Sigmoid colon (tissue), 7 donors: Measurements from ENCODE around the gene ZSCAN12. TPM values are rescaled to one million over a fixed set of nuclear protein-coding genes. Genes with fewer than 3 reads are reported as not detected.

Experiments used
- DNase-seq: peaks from one replicate; pipeline ENCODE4 v3.0.0-alpha.2; 2019
- H3K27ac ChIP-seq, 4 donors: fragments of 200-600 bp; sonication (generic); one replicate each; pipeline ENCODE4 v1.5.1; 2016 to 2019; ENCODE audit warnings: mild to moderate bottlenecking in 1 of 4
- H3K27me3 ChIP-seq, 3 donors: fragments of 200-600 bp; sonication (generic); one replicate each; pipeline ENCODE4 v1.5.1; 2019; ENCODE audit warnings: mild to moderate bottlenecking in 1 of 3
- H3K36me3 ChIP-seq, 4 donors: fragments of 200-600 bp; sonication (generic); one replicate each; pipeline ENCODE4 v1.5.1; 2016 to 2019
- H3K4me1 ChIP-seq, 4 donors: fragments of 200-600 bp; sonication (generic); one replicate each; pipeline ENCODE4 v1.5.1; 2017 to 2019
- H3K4me3 ChIP-seq, 4 donors: fragments of 200-600 bp; sonication (generic); one replicate each; pipeline ENCODE4 v1.5.1; 2017 to 2019; ENCODE audit warnings: mild to moderate bottlenecking in 2 of 4, moderate library complexity in 1 of 4
- H3K9me3 ChIP-seq, 4 donors: fragments of 200-600 bp in 3 of 4; sonication (generic) in 3 of 4; one replicate each; pipeline versions ENCODE4 v1.5.1 to v1.6.1; 2013 to 2019
- EP300 ChIP-seq, 4 donors: sonication (generic); formaldehyde crosslinking; IDR thresholded peaks; one replicate each; pipeline ENCODE4 v1.6.1; 2017; ENCODE audit warnings: antibody characterized with exemption in 4 of 4
- POLR2A ChIP-seq, 2 donors: fragments of 450-650 bp; IDR thresholded peaks; one replicate each; pipeline ENCODE4 v1.6.1; 2016; ENCODE audit warnings: antibody characterized with exemption in 2 of 2, mild to moderate bottlenecking in 2 of 2, moderate library complexity in 2 of 2
- POLR2AphosphoS5 ChIP-seq, 4 donors: sonication (generic); formaldehyde crosslinking; IDR thresholded peaks; one replicate each; pipeline ENCODE4 v1.6.1; 2017; ENCODE audit warnings: antibody characterized with exemption in 4 of 4
- WGBS, 2 donors: extraction: QIAGEN DNeasy Blood & Tissue Kit; methylation state at CpG; one replicate each; pipeline ENCODE4 v1.1.7; 2013; 5-methylcytosine and 5-hydroxymethylcytosine counted together
- intact Hi-C: fragments of 100-400 bp; cut with DNase I; formaldehyde crosslinking; loops from one replicate; pipeline ENCODE4 v1.15.1; 2023
- polyA plus RNA-seq, 3 donors: library from polyadenylated mRNA; stranded (reverse); fragments of 200-250 nt; gene quantifications; one replicate each; pipeline ENCODE4 v1.2.3, GENCODE V29; 2013
- total RNA-seq, 4 donors: library from RNA; depleted of rRNA; stranded (reverse); fragments of >200 nt; gene quantifications; one replicate each; pipeline ENCODE4 v1.1.0, GENCODE V29; 2016
- TF ChIP-seq, protein P1 (sequence below), 4 experiments: fragments of 450-650 bp in 3 of 4; fragments of 200-600 bp in 1 of 4; IDR thresholded peaks; one replicate each; pipeline ENCODE4 v1.5.1; 2016 to 2019; ENCODE audit warnings: antibody characterized with exemption in 4 of 4, mild to moderate bottlenecking in 3 of 4, moderate library complexity in 2 of 4
- donor health status: healthy with polysubstance abuse.
- donor health status: Bipolar disorder and iron deficiency.
- donor health status: healthy.

Gene ZSCAN12
- total and polyA plus RNA-seq, 7 donors = 1.4 to 7.5 (median 6.1) TPM

DNA sequence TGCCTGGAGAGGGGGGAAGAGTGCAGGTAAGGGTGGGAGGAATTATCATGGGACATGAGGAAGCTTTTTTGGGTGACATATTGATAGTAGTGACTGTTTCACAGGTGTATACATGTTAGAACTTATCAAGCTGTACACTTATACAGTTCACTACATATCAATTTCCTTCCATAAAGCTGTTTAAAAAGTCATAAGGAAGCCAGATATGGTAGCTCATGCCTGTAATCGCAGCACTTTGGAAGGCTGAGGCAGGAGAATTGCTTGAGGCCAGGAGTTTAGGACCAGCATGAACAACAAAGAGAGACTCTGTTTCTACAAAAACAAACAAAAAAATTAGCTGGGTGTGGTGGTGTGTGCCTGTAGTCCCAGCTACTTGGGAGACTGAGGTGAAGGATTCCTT lies 21.7 kb downstream of the ZSCAN12 start:
- intact Hi-C loops = no loop called here
- no peaks in the 10 kb centered on the region for H3K9me3 ChIP-seq
- DNase-seq = no peak
- 37 to 77% methylated on average over 1 of the region's 1 CpG for WGBS, 2 donors
- no peaks in the 10 kb centered on the region for H3K27me3 ChIP-seq
- H3K4me1 ChIP-seq = peaks cover 0 to 9% (median 3%) of the 10 kb centered on the region in 4 donors
- peaks cover 0 to 43% (median 6%) of the 10 kb centered on the region in 4 donors for H3K36me3 ChIP-seq
- no peak overlapping the region for H3K27ac ChIP-seq
- no peak for TF ChIP-seq POLR2A (IDR thresholded peaks at IDR 0.05)
- TF ChIP-seq POLR2AphosphoS5 (IDR thresholded peaks at IDR 0.05) = no peak
- no peak for TF ChIP-seq EP300 (IDR thresholded peaks at IDR 0.05)
- TF ChIP-seq, protein P1, sequence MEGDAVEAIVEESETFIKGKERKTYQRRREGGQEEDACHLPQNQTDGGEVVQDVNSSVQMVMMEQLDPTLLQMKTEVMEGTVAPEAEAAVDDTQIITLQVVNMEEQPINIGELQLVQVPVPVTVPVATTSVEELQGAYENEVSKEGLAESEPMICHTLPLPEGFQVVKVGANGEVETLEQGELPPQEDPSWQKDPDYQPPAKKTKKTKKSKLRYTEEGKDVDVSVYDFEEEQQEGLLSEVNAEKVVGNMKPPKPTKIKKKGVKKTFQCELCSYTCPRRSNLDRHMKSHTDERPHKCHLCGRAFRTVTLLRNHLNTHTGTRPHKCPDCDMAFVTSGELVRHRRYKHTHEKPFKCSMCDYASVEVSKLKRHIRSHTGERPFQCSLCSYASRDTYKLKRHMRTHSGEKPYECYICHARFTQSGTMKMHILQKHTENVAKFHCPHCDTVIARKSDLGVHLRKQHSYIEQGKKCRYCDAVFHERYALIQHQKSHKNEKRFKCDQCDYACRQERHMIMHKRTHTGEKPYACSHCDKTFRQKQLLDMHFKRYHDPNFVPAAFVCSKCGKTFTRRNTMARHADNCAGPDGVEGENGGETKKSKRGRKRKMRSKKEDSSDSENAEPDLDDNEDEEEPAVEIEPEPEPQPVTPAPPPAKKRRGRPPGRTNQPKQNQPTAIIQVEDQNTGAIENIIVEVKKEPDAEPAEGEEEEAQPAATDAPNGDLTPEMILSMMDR (IDR thresholded peaks at IDR 0.05) = no peak
- H3K4me3 ChIP-seq = no peak overlapping the region

DNA sequence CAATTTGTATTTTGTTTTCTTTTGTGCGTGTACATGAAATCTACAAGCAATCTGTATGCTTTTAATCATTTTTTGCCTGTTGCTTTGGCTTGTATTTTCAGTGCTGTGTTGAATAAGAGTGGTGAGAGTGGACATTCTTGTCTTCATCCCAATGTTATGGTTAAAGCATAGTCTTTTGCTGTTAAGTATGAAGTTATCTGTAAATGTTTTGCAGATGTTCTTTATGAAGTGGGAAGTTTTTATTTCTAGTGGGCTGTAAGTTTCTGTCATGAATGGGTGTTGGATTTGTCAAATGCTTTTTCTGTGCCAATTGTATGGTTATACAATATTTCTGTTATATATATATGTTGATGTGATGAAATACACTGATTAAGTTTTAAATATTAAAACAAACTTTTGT lies 25.6 kb downstream of the ZSCAN12 start:
- intact Hi-C loops = no loop called here
- DNase-seq = no peak
- H3K36me3 ChIP-seq = peaks cover 0 to 22% (median 0%) of the 10 kb centered on the region in 4 donors
- no peak for TF ChIP-seq POLR2AphosphoS5 (IDR thresholded peaks at IDR 0.05)
- TF ChIP-seq, protein P1 (IDR thresholded peaks at IDR 0.05) = no peak
- no peak for TF ChIP-seq POLR2A (IDR thresholded peaks at IDR 0.05)
- no peak for TF ChIP-seq EP300 (IDR thresholded peaks at IDR 0.05)
- 93 to 95% methylated on average over 1 of the region's 1 CpG for WGBS, 2 donors
- no peak overlapping the region for H3K4me3 ChIP-seq
- H3K4me1 ChIP-seq = no peaks in the 10 kb centered on the region
- H3K27me3 ChIP-seq = no peaks in the 10 kb centered on the region
- no peak overlapping the region for H3K27ac ChIP-seq
- no peaks in the 10 kb centered on the region for H3K9me3 ChIP-seq

DNA sequence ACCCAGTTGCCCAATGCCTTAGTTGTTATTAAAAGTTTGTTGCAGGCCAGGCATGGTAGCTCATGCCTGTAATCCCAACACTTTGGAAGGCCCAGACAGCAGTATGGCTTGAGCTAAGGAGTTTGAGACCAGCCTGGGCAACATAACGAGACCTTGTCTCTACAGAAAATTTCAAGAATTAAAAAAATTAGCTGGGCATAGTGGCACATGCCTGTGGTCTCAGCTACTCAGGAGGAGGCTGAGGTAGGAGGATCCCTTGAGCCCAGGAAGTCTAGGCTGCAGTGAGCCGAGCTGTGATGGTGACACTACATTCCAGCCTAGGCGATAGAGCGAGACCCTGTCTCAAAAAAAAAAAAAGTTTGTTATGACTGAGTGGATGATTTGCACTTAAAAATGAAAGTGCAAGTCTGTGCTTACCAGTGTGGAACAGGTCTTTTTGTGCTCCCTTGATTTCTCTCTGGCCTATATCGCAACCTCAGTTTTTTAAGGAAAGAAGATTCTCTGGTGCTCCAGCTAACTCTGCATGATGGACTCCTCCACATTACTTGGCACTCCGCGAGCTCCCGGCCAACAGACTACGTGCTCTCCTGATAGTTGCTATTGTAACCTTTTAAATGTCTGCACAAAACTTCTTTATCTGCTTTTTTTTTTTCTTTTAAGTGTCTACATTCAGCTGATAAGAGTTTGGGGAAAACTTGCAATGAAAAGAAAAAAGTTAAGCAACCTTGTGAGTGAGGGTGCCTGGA lies 27.7 kb downstream of the ZSCAN12 start:
- no peaks in the 10 kb centered on the region for H3K4me1 ChIP-seq
- no peak overlapping the region for H3K4me3 ChIP-seq
- DNase-seq = no peak
- no peak overlapping the region for H3K27ac ChIP-seq
- intact Hi-C loops = no loop called here
- TF ChIP-seq EP300 (IDR thresholded peaks at IDR 0.05) (no peak), POLR2AphosphoS5 (IDR thresholded peaks at IDR 0.05) (no peak), POLR2A (IDR thresholded peaks at IDR 0.05) (no peak)
- TF ChIP-seq, protein P1 (IDR thresholded peaks at IDR 0.05) = no peak
- WGBS, 2 donors = 86 to 93% methylated on average over 9 of the region's 9 CpGs
- no peaks in the 10 kb centered on the region for H3K27me3 ChIP-seq
- H3K9me3 ChIP-seq = no peaks in the 10 kb centered on the region
- peaks cover 0 to 21% (median 3%) of the 10 kb centered on the region in 4 donors for H3K36me3 ChIP-seq

DNA sequence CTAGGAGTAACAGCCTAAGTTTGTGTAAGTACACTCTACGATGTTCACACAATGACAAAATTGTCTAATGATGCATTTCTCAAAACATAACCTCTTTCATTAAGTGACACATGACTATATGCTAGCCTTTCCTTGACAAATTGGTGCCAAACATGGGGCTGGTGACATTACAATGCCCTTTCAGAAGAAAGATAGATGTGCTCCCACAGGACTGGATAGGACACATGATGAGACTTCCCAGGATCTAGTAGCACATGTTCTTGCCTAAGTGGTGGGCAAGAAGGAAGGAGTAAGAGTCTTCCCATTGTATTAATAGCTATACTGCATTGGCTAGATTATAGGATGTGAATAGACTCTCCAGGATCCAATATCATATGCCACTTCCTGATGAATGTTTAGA lies 28.3 kb downstream of the ZSCAN12 start:
- Histone ChIP-seq H3K27ac (no peak overlapping the region), H3K27me3 (no peaks in the 10 kb centered on the region), H3K4me1 (no peaks in the 10 kb centered on the region), H3K9me3 (no peaks in the 10 kb centered on the region), H3K4me3 (no peak overlapping the region), H3K36me3 (peaks cover 0 to 27% (median 3%) of the 10 kb centered on the region in 4 donors)
- DNase-seq = no peak
- intact Hi-C loops = no loop called here
- TF ChIP-seq POLR2A (IDR thresholded peaks at IDR 0.05) (no peak), EP300 (IDR thresholded peaks at IDR 0.05) (no peak), POLR2AphosphoS5 (IDR thresholded peaks at IDR 0.05) (no peak)
- TF ChIP-seq, protein P1 (IDR thresholded peaks at IDR 0.05) = no peak
- WGBS, 2 donors = 93 to 97% methylated on average over 1 of the region's 1 CpG
